ENCODE data around the gene PNMA6E.

Gene PNMA6E

GRCh38 chrX:153352858-153353257, 48.3 kb downstream of the PNMA6E start:
- no peak for DNase-seq (ENCODE audit: low read depth in 2 of 2)

- no peak for DNase-seq (ENCODE audit: low read depth in 2 of 2)
Measured at GRCh38 chrX:153351981-153352380, 49.2 kb downstream of the PNMA6E start.

GRCh38 chrX:153349952-153350351, 51.2 kb downstream of the PNMA6E start:
- DNase-seq (ENCODE audit: low read depth in 2 of 2): no peak

- no peak for DNase-seq (ENCODE audit: low read depth in 2 of 2)
Measured at GRCh38 chrX:153348421-153348820, 52.7 kb downstream of the PNMA6E start.

GRCh38 chrX:153347530-153347929, 53.6 kb downstream of the PNMA6E start:
- no peak for DNase-seq (ENCODE audit: low read depth in 2 of 2)
